HepG2 (cell line): ENCODE data around the gene MCF2L. TPM values are rescaled to one million over a fixed set of nuclear protein-coding genes. Genes with fewer than 3 reads are reported as not detected.
A peak's percentile ranks its signal among the peaks of the same experiment; 100 is the strongest.

Experiments used
- EEA1 ChIP-seq: sonication (generic); formaldehyde crosslinking; IDR thresholded peaks from 2 replicates; pipeline ENCODE4 v1.5.1; 2020; ENCODE audit warnings: mild to moderate bottlenecking, missing genetic modification reagents, borderline replicate concordance
- HBP1 ChIP-seq: IDR thresholded peaks from 2 replicates; pipeline ENCODE4 v1.6.1; 2016; ENCODE audit warnings: low read depth, control low read depth
- JUNB ChIP-seq: sonication (generic); formaldehyde crosslinking; IDR thresholded peaks from 2 replicates; pipeline ENCODE4 v1.8.0; 2022; ENCODE audit warnings: missing genetic modification reagents, mild to moderate bottlenecking, borderline replicate concordance
- PBX3 ChIP-seq: sonication (generic); formaldehyde crosslinking; IDR thresholded peaks from 2 replicates; pipeline ENCODE4 v1.8.1; 2023; ENCODE audit warnings: missing genetic modification reagents, inconsistent platforms, borderline replicate concordance
- SIX4 ChIP-seq: sonication (generic); formaldehyde crosslinking; IDR thresholded peaks from 2 replicates; pipeline ENCODE4 v1.4.0; 2020; ENCODE audit warnings: missing genetic modification reagents
- ZNF136 ChIP-seq: sonication (generic); formaldehyde crosslinking; IDR thresholded peaks from 2 replicates; pipeline ENCODE4 v1.8.1; 2022; ENCODE audit warnings: low read depth, mild to moderate bottlenecking, moderate library complexity, missing genetic modification reagents
- ZNF615 ChIP-seq: sonication (generic); formaldehyde crosslinking; IDR thresholded peaks from 2 replicates; pipeline ENCODE4 v1.5.0; 2020; ENCODE audit warnings: mild to moderate bottlenecking, missing genetic modification reagents, borderline replicate concordance
- ZNF788 ChIP-seq: sonication (generic); formaldehyde crosslinking; IDR thresholded peaks from 2 replicates; pipeline ENCODE4 v1.5.0; 2020; ENCODE audit warnings: mild to moderate bottlenecking, missing genetic modification reagents, borderline replicate concordance
- polyA plus RNA-seq, 8 experiments: library from polyadenylated mRNA; depleted of rRNA in 3 of 8; stranded (reverse) in 7 of 8; unstranded in 1 of 8; fragments of >200 nt; fragmentation: Illumina TruSeq in 4 of 8; extraction: Trizol in 4 of 8; gene quantifications; 2 replicates each; pipeline versions ENCODE4 v1.2.1 to v1.2.3, GENCODE V29; 2011 to 2016; ENCODE audit warnings: low read depth in 4 of 8, missing spikeins in 1 of 8, mixed read lengths in 1 of 8; ENCODE audit not compliant: insufficient read depth in 1 of 8
- total RNA-seq, 5 experiments: library from RNA; depleted of rRNA; stranded (reverse); fragments of >200 nt; fragmentation: Illumina TruSeq; extraction: Trizol; gene quantifications; 2 replicates each; pipeline ENCODE4 v1.2.3, GENCODE V29; 2016; ENCODE audit warnings: low read depth in 1 of 5
- TF ChIP-seq, protein P1 (sequence below): sonication (generic); formaldehyde crosslinking; IDR thresholded peaks from 2 replicates; pipeline ENCODE4 v1.9.0; 2021; ENCODE audit warnings: missing genetic modification reagents, mild to moderate bottlenecking, borderline replicate concordance
- TF ChIP-seq, protein P2 (sequence below), 2 experiments: fragments of 450-650 bp in 1 of 2; sonication (generic) in 1 of 2; formaldehyde crosslinking in 1 of 2; IDR thresholded peaks; 2 replicates each; pipeline versions ENCODE4 v1.6.1 to v1.8.0; 2016 to 2022; ENCODE audit warnings: antibody characterized with exemption in 1 of 2, mild to moderate bottlenecking in 1 of 2, missing genetic modification reagents in 1 of 2

The MCF2L gene
- total and polyA plus RNA-seq, 2 of the 13 experiments (the other 11 are each of a cell fraction or from before 2014, with no cell fraction given), result 19.4 to 28.4 TPM

DNA sequence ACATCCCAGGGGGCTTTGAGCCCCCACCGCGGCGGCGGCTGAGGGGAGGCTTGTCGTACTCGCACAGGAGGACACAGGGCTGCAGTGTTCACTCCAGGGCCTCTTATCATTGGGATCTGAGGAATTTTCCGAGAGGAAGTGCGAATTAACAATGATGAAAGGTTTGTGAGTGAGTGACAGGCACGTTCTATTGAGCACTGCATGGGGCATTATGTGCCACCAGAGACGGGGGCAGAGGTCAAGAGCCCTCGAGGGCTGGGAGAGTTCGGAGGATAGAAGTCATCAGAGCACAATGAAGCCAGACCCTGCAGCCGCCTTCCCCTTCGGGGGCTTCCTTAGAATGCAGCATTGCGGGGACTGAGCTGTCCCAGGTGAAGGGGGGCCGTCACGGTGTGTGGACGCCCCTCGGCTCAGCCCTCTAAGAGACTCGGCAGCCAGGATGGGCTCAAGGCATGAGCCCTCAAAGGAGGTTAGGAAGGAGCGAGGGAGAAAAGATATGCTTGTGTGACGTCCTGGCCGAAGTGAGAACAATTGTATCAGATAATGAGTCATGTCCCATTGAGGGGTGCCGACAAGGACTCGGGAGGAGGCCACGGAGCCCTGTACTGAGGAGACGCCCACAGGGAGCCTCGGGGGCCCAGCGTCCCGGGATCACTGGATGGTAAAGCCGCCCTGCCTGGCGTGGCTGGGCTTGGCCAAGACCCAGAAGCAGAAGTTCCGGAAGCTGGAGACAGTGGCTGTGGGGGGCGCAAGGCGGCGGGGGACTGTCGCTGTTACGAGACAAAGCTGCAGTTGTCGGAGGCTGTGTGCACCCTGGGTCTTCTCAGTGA is 53.9 kb downstream of the MCF2L start (continued):
- TF ChIP-seq HBP1 (CRISPR knock-in tag), result no peak
- TF ChIP-seq ZNF136 (CRISPR knock-in tag), result no peak
- no peak for TF ChIP-seq PBX3 (CRISPR knock-in tag)
- no peak for TF ChIP-seq ZNF615
- TF ChIP-seq ZNF788 (CRISPR knock-in tag), result peak; percentile 67; the same call in 1 of the 2 replicates
- TF ChIP-seq, protein P1, sequence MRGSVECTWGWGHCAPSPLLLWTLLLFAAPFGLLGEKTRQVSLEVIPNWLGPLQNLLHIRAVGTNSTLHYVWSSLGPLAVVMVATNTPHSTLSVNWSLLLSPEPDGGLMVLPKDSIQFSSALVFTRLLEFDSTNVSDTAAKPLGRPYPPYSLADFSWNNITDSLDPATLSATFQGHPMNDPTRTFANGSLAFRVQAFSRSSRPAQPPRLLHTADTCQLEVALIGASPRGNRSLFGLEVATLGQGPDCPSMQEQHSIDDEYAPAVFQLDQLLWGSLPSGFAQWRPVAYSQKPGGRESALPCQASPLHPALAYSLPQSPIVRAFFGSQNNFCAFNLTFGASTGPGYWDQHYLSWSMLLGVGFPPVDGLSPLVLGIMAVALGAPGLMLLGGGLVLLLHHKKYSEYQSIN (CRISPR knock-in tag), result no peak
- peak; percentile 31; the same call in 1 of the 2 replicates for TF ChIP-seq JUNB (CRISPR knock-in tag)
- TF ChIP-seq SIX4, result 0 out of 2 replicates have a peak, but pooled peaks have one; percentile 18
- no peak for TF ChIP-seq EEA1 (CRISPR knock-in tag)
- TF ChIP-seq, protein P2, sequence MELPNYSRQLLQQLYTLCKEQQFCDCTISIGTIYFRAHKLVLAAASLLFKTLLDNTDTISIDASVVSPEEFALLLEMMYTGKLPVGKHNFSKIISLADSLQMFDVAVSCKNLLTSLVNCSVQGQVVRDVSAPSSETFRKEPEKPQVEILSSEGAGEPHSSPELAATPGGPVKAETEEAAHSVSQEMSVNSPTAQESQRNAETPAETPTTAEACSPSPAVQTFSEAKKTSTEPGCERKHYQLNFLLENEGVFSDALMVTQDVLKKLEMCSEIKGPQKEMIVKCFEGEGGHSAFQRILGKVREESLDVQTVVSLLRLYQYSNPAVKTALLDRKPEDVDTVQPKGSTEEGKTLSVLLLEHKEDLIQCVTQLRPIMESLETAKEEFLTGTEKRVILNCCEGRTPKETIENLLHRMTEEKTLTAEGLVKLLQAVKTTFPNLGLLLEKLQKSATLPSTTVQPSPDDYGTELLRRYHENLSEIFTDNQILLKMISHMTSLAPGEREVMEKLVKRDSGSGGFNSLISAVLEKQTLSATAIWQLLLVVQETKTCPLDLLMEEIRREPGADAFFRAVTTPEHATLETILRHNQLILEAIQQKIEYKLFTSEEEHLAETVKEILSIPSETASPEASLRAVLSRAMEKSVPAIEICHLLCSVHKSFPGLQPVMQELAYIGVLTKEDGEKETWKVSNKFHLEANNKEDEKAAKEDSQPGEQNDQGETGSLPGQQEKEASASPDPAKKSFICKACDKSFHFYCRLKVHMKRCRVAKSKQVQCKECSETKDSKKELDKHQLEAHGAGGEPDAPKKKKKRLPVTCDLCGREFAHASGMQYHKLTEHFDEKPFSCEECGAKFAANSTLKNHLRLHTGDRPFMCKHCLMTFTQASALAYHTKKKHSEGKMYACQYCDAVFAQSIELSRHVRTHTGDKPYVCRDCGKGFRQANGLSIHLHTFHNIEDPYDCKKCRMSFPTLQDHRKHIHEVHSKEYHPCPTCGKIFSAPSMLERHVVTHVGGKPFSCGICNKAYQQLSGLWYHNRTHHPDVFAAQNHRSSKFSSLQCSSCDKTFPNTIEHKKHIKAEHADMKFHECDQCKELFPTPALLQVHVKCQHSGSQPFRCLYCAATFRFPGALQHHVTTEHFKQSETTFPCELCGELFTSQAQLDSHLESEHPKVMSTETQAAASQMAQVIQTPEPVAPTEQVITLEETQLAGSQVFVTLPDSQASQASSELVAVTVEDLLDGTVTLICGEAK (IDR thresholded peaks at IDR 0.05), result no peak
- TF ChIP-seq, protein P2 (CRISPR knock-in tag; IDR thresholded peaks at IDR 0.05), result no peak
